DOHH2 (cell line): Measurements from ENCODE around the gene CCNI2.

Experiments
- CTCF ChIP-seq: fragments of 200-600 bp; sonication (generic); IDR thresholded peaks from one replicate; pipeline ENCODE4 v1.5.1; 2014; ENCODE audit warnings: antibody characterized with exemption, mild to moderate bottlenecking, low read depth, low read length; ENCODE audit not compliant: poor library complexity, severe bottlenecking
- EZH2phosphoT487 ChIP-seq: fragments of 200-600 bp; sonication (generic); IDR thresholded peaks from 2 replicates; pipeline ENCODE4 v1.6.1; 2017; ENCODE audit warnings: borderline replicate concordance, mild to moderate bottlenecking, antibody characterized with exemption, low read length, moderate library complexity, mixed read lengths

GRCh38 chr5:132766020-132766805 lies 19.0 kb downstream of the CCNI2 start:
- TF ChIP-seq CTCF, result no peak
- no peak for TF ChIP-seq EZH2phosphoT487
